GM23338 (cell line): ENCODE results near the gene RAB31. TPM values are rescaled to one million over a fixed set of nuclear protein-coding genes. Genes with fewer than 3 reads are reported as not detected.

ENCODE experiments used
- ATAC-seq: fragments of 200-7000 bp; cut with Tn5 transposase; 3 replicates; pipeline ENCODE4 v1.9.1; 2020
- DNase-seq: peaks from one replicate; pipeline ENCODE4 v3.0.0-alpha.2; 2015; ENCODE audit warnings: low spot score
- H2AFZ ChIP-seq: fragments of 200-600 bp; sonication (generic); 2 replicates; pipeline ENCODE4 v1.8.0; 2016; ENCODE audit warnings: antibody characterized with exemption, mild to moderate bottlenecking, moderate library complexity
- H3F3A ChIP-seq: fragments of 200-600 bp; sonication (generic); replicated peaks from 2 replicates; pipeline ENCODE4 v1.8.0; 2017; ENCODE audit warnings: antibody characterized with exemption, mixed run types, low read depth
- H3K27ac ChIP-seq: fragments of 200-600 bp; sonication (generic); 2 replicates; pipeline ENCODE4 v1.6.1; 2016; ENCODE audit warnings: low read depth
- H3K27me3 ChIP-seq: fragments of 200-600 bp; sonication (generic); 2 replicates; pipeline ENCODE4 v1.8.0; 2016; ENCODE audit warnings: mild to moderate bottlenecking, mixed run types, moderate library complexity; ENCODE audit not compliant: insufficient read depth
- H3K36me3 ChIP-seq: fragments of 200-600 bp; sonication (generic); 2 replicates; pipeline ENCODE4 v1.8.0; 2016; ENCODE audit warnings: mild to moderate bottlenecking; ENCODE audit not compliant: insufficient read depth
- H3K4me1 ChIP-seq: fragments of 200-600 bp; sonication (generic); 2 replicates; pipeline ENCODE4 v1.8.0; 2016; ENCODE audit warnings: mild to moderate bottlenecking, moderate library complexity; ENCODE audit not compliant: insufficient read depth
- H3K4me2 ChIP-seq: fragments of 200-600 bp; sonication (generic); 2 replicates; pipeline ENCODE4 v1.7.1; 2017; ENCODE audit warnings: mixed run types
- H3K4me3 ChIP-seq: fragments of 200-600 bp; sonication (generic); 2 replicates; pipeline ENCODE4 v1.6.1; 2016; ENCODE audit warnings: mixed run types
- H3K79me2 ChIP-seq: fragments of 200-600 bp; sonication (generic); replicated peaks from 2 replicates; pipeline ENCODE4 v1.8.0; 2017; ENCODE audit warnings: mild to moderate bottlenecking; ENCODE audit not compliant: insufficient read depth
- H3K9me2 ChIP-seq: fragments of 200-600 bp; sonication (generic); 2 replicates; pipeline ENCODE4 v1.8.0; 2017; ENCODE audit not compliant: insufficient read depth
- H4K20me1 ChIP-seq: fragments of 200-600 bp; sonication (generic); replicated peaks from 2 replicates; pipeline ENCODE4 v1.8.0; 2017; ENCODE audit warnings: mild to moderate bottlenecking; ENCODE audit not compliant: insufficient read depth
- H3K27ac Mint-ChIP-seq: 2 replicates; pipeline ENCODE4 v1.8.0; 2020; ENCODE audit warnings: inconsistent platforms, mild to moderate bottlenecking, moderate library complexity, mixed read lengths
- H3K27me3 Mint-ChIP-seq: 3 replicates; pipeline ENCODE4 v1.8.0; 2022; ENCODE audit warnings: low read depth, mild to moderate bottlenecking, moderate library complexity, mixed read lengths, inconsistent platforms; ENCODE audit not compliant: insufficient read depth, poor library complexity
- H3K36me3 Mint-ChIP-seq: 3 replicates; pipeline ENCODE4 v1.8.0; 2021; ENCODE audit warnings: low read depth, mild to moderate bottlenecking, inconsistent platforms, moderate library complexity, mixed read lengths
- H3K4me1 Mint-ChIP-seq: 3 replicates; pipeline ENCODE4 v1.8.0; 2020; ENCODE audit warnings: mild to moderate bottlenecking, inconsistent platforms, mixed read lengths
- H3K4me3 Mint-ChIP-seq: 3 replicates; pipeline ENCODE4 v1.8.0; 2021; ENCODE audit warnings: moderate library complexity, mild to moderate bottlenecking, inconsistent platforms, mixed read lengths
- H3K9me3 Mint-ChIP-seq: 3 replicates; pipeline ENCODE4 v1.8.0; 2020; ENCODE audit warnings: moderate library complexity, mild to moderate bottlenecking, inconsistent platforms, mixed read lengths
- CREB1 ChIP-seq: fragments of 250-450 bp; sonication (Bioruptor Pico); IDR thresholded peaks from 2 replicates; pipeline ENCODE4 v1.5.0; 2020; ENCODE audit warnings: low read depth, mild to moderate bottlenecking, moderate library complexity
- CTCF ChIP-seq, 2 experiments: fragments of 200-600 bp in 1 of 2; sonication (generic) in 1 of 2; conservative IDR thresholded peaks; 2 replicates each; pipeline versions ENCODE4 v1.5.1 to v1.6.1; 2016 to 2017; ENCODE audit warnings: antibody characterized with exemption in 2 of 2, low read depth in 2 of 2, mild to moderate bottlenecking in 2 of 2, moderate library complexity in 1 of 2
- EZH2phosphoT487 ChIP-seq: fragments of 200-600 bp; sonication (generic); IDR thresholded peaks from one replicate; pipeline ENCODE4 v1.8.1; 2018; ENCODE audit warnings: antibody characterized with exemption; ENCODE audit not compliant: unreplicated experiment
- JUNB ChIP-seq: IDR thresholded peaks from one replicate; pipeline ENCODE4 v1.6.1; 2016; ENCODE audit warnings: antibody characterized with exemption; ENCODE audit not compliant: unreplicated experiment
- POLR2AphosphoS5 ChIP-seq: IDR thresholded peaks from 2 replicates; pipeline ENCODE4 v1.6.1; 2016; ENCODE audit warnings: antibody characterized with exemption, low read depth
- REST ChIP-seq: IDR thresholded peaks from one replicate; pipeline ENCODE4 v1.6.1; 2018; ENCODE audit warnings: antibody characterized with exemption; ENCODE audit not compliant: unreplicated experiment
- STAT1 ChIP-seq: IDR thresholded peaks from one replicate; pipeline ENCODE4 v1.6.1; 2016; ENCODE audit warnings: antibody characterized with exemption; ENCODE audit not compliant: unreplicated experiment
- ZNF114 ChIP-seq: fragments of 250-450 bp; sonication (Bioruptor Pico); IDR thresholded peaks from 2 replicates; pipeline ENCODE4 v1.5.0; 2020; ENCODE audit warnings: mild to moderate bottlenecking, moderate library complexity
- ZNF331 ChIP-seq: fragments of 250-450 bp; sonication (Bioruptor Pico); IDR thresholded peaks from 2 replicates; pipeline ENCODE4 v1.5.0; 2020; ENCODE audit warnings: low read depth, mild to moderate bottlenecking, moderate library complexity
- polyA plus RNA-seq: library from polyadenylated mRNA; unstranded; fragments of >200 nt; fragmentation: Nextera tagmentation; extraction: Ambion mirVana; gene quantifications from 2 replicates; pipeline ENCODE4 v1.2.1, GENCODE V29; 2016
- total RNA-seq: library from RNA; depleted of rRNA; stranded (reverse); fragments of >200 nt; shearing (Covaris generic); gene quantifications from 2 replicates; pipeline ENCODE4 v1.2.3, GENCODE V29; 2014

RAB31 gene
- total and polyA plus RNA-seq, 2 experiments from 2014 or later, result 33.8 to 46.1 TPM

- Histone ChIP-seq H3K4me1 (no peaks in the 10 kb centered on the region), H3K9me2 (no peaks in the 10 kb centered on the region), H3K4me2 (no peak overlapping the region), H3K4me3 (no peak overlapping the region), H3K27ac (no peak overlapping the region), H3K79me2 (no peaks in the 10 kb centered on the region), H4K20me1 (no peaks in the 10 kb centered on the region), H2AFZ (peak overlapping the region; percentile 43; the same call in 1 of the 2 replicates), H3K36me3 (no peaks in the 10 kb centered on the region), H3F3A (no peaks in the 10 kb centered on the region), H3K27me3 (no peaks in the 10 kb centered on the region)
- Mint-ChIP-seq H3K4me1 (peaks cover 8% of the 10 kb centered on the region), H3K27me3 (peaks cover 10% of the 10 kb centered on the region), H3K36me3 (no peaks in the 10 kb centered on the region), H3K27ac (no peak overlapping the region), H3K4me3 (no peak overlapping the region), H3K9me3 (no peaks in the 10 kb centered on the region; the same call in 2 of the 3 replicates)
- DNase-seq, result no peak
- no peak for ATAC-seq
- TF ChIP-seq ZNF331 (CRISPR knock-in tag) (no peak), CTCF (conservative IDR thresholded peaks at IDR 0.05; ENCODE audit: low read depth in 2 of 2) (no peak), REST (no peak), CREB1 (CRISPR knock-in tag) (no peak), POLR2AphosphoS5 (no peak)
Observed at GRCh38 chr18:9681217-9681616, 26.9 kb upstream of the RAB31 start.

- TF ChIP-seq STAT1, result no peak
- TF ChIP-seq CTCF (conservative IDR thresholded peaks at IDR 0.05; ENCODE audit: low read depth in 2 of 2), result no peak
- TF ChIP-seq JUNB, result no peak
- TF ChIP-seq EZH2phosphoT487, result no peak
- TF ChIP-seq ZNF114 (CRISPR knock-in tag), result no peak
- TF ChIP-seq CREB1 (CRISPR knock-in tag), result no peak
- no peak for TF ChIP-seq POLR2AphosphoS5
- H3K4me1 Mint-ChIP-seq, result peaks cover 8% of the 10 kb centered on the region
Observed at GRCh38 chr18:9682572-9682971, 25.5 kb upstream of the RAB31 start.

More at GRCh38 chr18:9682572-9682971, 25.5 kb upstream of the RAB31 start:
- Histone ChIP-seq H3F3A (no peaks in the 10 kb centered on the region), H3K27ac (no peak overlapping the region), H3K36me3 (no peaks in the 10 kb centered on the region), H3K27me3 (no peaks in the 10 kb centered on the region), H2AFZ (no peak overlapping the region), H4K20me1 (no peaks in the 10 kb centered on the region), H3K9me2 (no peaks in the 10 kb centered on the region), H3K4me2 (no peak overlapping the region), H3K79me2 (no peaks in the 10 kb centered on the region), H3K4me3 (no peak overlapping the region), H3K4me1 (no peaks in the 10 kb centered on the region)
- H3K9me3 Mint-ChIP-seq, result no peaks in the 10 kb centered on the region; the same call in 2 of the 3 replicates
- H3K4me3 Mint-ChIP-seq, result no peak overlapping the region
- ATAC-seq (no peak), DNase-seq (no peak)
- peaks cover 8% of the 10 kb centered on the region for H3K27me3 Mint-ChIP-seq
- H3K27ac Mint-ChIP-seq, result no peak overlapping the region
- no peaks in the 10 kb centered on the region for H3K36me3 Mint-ChIP-seq
